GM19239 (cell line): ENCODE results near the gene RORB.
"Not testable (repeated sequence)": the region's sequence is repeated elsewhere in the genome, so short reads cannot be mapped to it uniquely, and the experiment has no call there.

ENCODE experiments used
- DNase-seq: peaks from one replicate; pipeline ENCODE4 v3.0.0; 2011; ENCODE audit warnings: low spot score; ENCODE audit not compliant: insufficient read length
- FAIRE-seq: peaks from 2 replicates; lab custom pipeline; 2011; peaks lifted over from hg19 to GRCh38; lab: Jason Lieb, UNC

The RORB gene

DNA sequence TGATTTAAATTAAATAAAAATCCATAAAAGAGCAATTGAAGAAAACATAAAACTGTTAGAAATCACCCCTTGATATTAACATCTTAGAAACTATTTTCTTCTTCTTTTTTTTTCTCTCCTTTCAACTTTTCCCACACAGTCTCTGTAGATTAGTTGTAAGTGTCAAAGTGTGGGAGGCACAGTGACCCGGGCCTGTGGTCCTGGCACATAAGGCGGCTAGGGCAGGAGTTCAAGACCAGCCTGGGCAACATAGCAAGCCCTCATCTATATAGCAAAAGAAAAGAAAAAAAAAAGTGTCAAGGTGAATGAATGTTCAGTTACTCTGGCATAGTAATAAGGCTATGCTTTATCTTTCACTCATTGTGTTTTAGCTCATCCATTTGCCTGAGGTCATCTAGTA is 14.2 kb downstream of the RORB start:
- DNase-seq (no peak), FAIRE-seq (no peak)

DNA sequence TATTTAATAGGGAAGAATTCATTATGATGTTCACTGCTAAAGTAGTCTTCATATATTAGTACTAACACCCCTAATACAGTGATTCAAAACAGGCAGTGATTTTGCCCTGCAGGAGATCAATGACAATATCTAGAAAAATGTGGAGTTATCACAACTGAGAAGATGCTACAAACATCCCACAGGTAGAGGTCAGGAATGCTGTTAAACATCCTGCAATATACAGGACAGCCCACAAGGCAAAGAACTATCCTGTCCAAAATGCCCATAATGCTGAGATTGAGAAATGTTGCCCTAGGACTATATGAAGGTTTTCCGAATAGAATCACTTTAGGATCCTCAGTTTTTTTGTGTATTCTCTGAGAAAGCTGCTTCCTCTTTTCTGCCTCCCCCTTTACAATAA is 15.3 kb downstream of the RORB start:
- FAIRE-seq (no peak), DNase-seq (no peak)

DNA sequence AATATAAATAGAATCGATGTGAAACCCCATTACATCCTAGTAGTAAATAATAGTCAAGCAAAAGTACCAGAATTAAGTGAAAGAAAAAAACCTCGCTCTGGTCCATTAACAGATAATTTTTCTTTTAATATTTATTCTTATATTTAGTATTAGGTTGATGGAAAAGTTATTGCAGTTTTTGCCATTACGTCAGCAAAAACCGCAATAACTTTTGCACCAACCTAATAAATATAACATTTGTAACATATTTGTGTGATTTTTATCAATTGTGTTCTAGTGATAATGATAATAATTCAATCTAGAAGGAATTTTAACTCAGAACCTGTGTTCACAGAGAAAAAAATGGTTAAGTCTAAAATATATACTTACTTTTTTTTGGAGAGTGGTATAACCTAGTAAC is 16.1 kb downstream of the RORB start:
- FAIRE-seq (no peak), DNase-seq (no peak)

DNA sequence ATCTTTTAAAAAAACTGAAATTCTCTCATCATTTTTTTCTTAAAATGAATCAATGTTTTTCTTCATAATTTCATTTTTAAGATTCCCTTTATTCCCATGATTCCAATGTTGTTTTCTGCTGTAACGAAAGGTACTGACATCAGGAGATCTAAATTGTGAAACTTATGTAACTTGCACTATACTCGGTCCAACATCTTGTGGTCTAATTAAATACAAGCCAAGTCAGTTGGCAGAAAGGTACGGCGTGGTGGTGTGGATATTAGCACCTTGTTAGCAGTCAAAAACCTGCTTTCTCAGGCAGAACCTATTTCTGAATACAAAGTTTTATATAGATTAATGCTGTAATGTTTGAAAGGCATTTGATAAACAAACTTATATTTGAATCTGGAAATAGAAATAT is 20.1 kb downstream of the RORB start:
- FAIRE-seq, result no peak
- DNase-seq, result no peak

DNA sequence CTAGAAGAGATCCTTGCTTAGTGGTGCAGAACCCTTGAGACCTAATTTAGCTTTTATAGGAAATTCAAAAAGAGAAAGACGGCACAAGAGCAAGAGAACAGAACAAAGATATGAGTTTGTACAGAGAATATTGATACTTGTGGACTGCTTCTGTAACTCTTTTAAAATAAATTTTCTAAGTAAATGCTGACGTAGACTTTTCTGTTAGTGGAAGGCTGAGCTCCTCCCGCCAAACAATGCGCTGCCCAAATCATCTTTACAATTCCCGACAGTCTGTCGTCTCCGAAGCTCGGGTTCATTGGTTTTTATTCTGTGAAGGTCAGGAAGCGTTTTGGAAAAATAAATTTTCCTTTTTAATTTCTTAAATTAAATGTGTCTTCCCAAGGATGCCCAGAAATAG is 22.3 kb downstream of the RORB start:
- FAIRE-seq (no peak), DNase-seq (no peak)

DNA sequence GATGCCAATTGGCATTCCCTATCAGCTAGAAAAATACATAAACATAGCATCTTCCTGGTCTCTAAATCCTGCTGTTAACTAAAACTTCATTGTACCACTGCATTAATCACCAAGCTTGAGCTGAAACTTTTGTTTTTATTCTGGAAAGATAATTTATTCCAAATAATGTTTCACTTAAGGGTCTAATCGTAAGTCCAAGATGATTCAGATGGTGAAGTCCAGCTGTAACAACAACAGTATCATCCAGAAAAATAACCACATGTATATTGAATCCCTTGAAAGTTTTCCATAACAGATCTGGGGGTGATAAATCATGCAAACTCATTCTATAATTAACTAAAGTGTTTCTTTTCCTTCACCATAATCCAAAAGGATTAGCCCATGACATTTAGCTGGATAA is 23.9 kb downstream of the RORB start:
- DNase-seq (no peak), FAIRE-seq (no peak)

DNA sequence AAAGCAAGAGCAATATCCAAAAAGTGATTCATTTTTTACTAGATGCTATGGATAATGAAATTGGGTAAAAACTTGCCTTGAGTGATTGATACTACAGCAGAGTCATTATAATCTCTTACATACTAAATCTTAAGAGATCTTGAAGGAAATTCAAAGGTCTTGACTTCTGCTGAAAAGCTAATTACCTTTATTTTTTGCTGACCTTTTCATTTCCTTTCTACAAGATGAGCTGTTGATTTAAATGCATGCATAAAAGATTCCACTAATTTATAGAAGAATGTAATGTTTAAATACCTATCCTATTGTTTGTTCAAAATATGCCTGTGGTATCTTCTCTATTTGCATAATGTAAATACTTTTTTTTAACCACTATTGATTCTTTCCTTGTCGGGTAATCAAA is 27.2 kb downstream of the RORB start:
- FAIRE-seq, result no peak

DNA sequence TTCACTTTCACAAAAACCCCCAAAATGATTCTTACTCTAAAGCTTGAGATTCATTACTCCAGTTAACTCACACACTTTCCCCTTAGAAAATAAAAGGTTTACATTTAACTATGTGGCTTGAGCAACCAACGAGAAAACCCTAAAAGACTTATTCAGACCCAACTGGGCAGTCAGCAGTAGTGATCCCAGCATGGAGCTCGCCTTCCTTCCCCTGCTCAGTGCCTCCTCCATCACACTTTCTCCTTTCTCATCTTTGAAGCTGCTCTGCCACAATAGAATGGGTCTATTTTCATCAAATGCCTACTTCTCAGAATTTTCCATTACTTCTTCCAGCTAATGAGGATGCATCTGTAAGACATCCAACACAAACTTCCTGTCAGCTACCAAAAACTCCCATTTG is 29.1 kb downstream of the RORB start:
- no peak for DNase-seq
- FAIRE-seq, result no peak

More for the DNA sequence above, 27.2 kb downstream of the RORB start:
- no peak for DNase-seq

DNA sequence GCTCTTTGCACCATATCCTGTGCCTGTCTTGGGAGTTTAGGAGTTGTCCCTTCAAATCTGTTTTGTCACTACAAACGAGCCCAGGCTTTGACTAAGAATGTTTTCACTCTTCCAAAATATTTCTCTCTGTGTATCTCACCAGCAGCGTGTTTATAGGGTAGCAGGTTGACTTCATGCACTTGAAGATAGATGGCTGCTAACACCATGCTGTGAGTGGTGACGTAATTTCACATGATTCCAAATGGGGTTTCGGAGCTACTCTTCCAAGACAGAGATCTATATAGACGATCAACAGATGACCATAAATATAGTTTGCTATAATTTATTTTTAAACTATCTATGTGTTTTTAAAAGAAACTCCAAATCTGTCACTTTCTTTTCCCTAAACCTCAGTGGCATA is 30.6 kb downstream of the RORB start:
- no peak for FAIRE-seq

DNA sequence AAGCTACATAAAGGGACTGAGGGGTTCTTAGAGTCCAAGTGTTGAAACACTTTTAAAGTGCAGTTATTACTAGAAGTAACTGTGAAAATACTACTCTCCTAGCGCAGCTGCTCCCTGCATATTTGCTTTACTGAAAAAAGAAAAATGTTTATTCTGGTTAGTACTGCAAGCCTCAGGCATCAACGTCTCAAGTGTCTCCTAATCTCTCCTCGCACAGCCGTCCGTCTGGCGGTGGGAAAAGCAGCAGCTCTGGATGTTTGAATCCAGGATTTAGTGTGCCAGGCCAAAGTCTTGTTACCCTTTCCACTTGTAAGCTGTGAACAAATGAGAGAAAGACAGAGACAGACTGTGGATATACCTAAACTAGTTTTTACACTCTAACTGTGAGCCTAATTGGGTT is 31.1 kb downstream of the RORB start:
- DNase-seq (no peak), FAIRE-seq (no peak)

More for the DNA sequence above, 30.6 kb downstream of the RORB start:
- DNase-seq, result no peak

DNA sequence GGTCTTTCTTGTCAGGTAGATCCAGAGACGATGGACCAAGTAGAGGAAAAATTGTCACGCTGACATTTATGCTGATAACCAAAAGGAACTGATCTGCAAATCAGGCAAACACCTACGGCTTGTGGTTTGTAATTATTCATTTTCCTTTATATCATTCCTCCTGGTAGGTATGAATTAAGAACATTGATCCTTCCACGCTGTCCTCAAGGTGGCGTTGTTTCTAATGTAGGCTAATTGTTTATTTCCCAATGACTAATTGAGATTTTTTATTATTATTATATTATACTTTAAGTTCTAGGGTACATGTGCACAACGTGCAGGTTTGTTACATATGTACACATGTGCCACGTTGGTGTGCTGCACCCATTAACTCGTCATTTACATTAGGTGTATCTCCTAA is 33.3 kb downstream of the RORB start:
- FAIRE-seq, DNase-seq: not testable (repeated sequence)

DNA sequence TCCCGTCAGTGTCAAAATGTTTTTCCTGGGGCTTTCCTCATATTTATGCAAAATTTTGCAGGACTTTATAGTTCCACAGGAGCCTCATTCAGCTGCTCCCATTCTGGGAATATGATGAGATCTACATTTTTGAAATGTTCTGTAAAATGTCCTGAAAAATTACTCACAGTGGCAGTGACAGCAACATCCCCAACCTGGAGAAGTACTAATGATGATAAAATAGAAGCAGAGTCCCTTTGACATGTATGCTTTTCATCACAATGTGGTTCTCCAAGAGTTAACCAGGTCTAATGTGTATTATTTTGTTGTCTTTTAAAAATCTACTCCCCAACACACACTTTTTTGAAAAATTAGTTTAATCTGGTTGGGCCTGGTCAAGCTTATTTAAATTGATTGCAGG is 36.1 kb downstream of the RORB start:
- FAIRE-seq, result no peak
- DNase-seq, result no peak

DNA sequence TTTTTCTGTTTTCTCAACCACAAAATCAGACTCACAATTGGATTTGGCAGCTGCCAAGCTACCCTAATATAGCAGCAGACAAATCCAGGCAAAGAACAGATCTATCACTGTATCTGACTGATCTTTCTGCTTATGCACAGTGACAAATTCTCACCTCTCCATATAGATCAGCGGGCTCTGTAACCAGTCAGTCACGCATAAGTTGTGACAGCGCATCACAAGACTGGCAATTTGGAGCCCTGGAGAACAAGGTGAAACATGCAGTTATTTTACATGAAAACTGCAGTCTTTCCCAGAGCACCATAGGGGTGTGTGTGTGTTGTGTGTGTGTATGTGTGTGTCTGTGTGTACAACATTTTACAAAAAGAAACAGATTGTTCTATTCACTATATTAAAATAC is 37.7 kb downstream of the RORB start:
- no peak for DNase-seq
- no peak for FAIRE-seq

DNA sequence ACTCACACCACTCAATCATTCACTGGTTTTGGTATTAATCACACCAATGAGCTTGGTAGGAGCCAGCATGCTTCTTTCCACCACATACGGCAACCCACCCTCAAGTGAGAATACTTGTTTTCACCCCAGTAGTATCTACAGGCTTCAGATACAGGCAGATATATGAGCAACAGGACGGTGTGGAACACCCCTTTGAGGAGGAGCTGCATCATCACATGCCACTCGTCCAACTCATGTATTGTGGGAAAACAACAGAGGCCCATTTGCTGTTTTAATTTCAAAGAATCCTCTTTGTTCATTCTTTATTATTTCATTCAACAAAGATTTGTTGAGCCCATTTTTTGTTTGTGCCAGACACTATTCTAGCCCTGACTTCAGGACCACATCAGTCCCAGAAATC is 46.0 kb downstream of the RORB start:
- no peak for FAIRE-seq
- DNase-seq, result no peak

DNA sequence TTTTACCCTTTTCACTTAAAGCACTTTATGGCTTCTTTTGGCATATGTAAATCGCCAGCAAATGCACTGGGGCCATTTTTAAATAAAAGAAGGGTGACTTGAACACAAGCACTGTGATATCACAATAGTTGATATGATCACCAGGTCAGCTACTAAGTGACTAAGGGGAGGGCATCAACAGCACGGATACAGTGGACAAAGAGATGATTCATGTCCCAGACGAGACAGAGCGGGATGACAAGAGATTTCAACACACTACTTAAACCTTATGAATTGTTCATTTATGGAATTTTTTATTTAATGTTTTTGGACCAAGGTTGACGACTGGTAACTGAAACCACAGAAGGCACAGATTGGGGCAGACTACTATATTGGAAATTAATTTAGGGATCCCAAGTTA is 54.1 kb downstream of the RORB start:
- DNase-seq (no peak), FAIRE-seq (no peak)

DNA sequence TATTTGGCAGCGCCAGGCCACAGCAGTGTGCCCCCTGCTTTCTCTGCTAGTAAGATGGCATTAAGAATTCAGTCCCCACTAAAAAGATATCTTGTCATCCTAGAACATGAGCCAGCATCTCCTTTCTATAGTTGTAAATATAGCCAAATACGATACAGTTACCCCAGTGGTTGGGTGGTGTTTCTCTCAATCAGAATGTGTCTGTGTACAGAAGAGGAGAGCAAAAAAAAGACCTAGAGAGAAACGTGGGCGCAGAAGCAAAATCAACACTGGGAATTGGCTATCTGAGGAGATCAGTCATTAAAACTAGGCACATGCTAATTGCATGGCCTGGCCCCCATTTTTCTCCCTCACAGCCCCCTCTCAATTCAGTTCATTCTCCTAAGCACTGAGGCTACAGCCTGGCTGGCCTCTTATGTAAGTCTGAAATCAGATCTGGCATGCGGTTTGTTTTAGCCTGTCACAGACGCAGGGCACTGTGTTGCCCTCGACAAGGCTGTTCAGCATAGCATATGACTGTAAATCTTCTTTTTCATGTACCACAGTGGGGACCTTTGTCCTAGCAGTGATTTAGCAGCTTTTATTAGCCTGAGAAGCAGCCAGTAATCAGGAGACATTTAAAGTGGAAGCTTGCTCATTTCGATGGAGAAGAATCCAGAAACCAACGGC is 57.8 kb downstream of the RORB start:
- no peak for DNase-seq
- no peak for FAIRE-seq

DNA sequence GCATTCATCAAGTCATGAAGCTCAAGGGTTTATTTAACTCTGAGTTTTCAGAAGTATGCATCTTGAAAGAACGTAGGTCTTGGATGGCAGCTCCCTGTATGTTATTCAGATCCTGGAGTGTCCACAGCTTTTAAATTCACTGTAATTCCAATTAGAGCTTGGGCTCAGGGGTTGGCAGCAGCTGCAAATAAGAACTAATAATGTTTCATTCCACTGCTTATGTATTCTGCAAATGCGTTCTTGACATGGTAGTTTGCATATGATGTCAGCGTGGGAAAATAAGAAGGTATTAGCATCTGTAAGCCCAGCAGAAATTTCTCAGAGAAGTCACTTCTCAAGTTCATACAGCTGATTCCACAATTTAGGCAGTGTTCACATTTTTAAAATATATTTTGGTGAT is 58.4 kb downstream of the RORB start:
- DNase-seq, result no peak
- FAIRE-seq, result no peak

DNA sequence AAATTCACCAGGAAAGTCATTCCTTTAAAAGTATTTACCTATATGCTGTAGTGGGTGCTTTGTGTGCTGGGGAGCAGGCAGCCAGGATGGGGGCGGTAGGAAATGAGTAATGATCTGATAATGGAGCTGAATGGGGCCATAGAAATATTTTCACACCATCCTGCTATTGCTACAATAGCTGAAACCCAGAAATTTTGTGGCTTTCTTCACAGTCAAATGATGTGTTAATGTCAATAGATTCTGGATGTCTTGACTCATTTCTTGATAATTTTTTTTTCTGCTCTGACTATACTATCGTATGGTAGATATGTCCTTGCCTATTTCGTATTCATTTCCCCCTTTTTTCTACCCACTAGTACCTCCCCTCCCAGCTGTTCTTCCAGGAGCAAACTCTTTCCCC is 59.5 kb downstream of the RORB start:
- DNase-seq (no peak), FAIRE-seq (no peak)

DNA sequence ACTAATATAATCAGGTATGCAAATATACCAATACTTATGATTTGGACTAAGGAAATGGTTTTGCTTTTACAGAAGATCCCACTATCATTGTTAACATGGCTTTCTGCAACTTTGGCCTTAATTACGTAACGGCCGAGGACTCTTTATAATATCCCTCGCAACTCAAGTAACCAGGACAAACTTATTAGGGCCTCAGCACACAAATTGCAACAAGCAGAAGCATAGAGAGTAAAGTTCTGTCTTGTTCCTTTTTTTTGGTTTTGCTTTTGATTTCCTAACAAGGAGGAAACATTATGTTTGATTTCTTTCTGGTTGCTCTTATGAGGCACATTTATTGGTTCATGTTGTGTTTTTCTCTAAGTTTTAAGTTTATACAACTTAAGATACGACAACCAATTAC is 60.4 kb downstream of the RORB start:
- DNase-seq (no peak), FAIRE-seq (no peak)

DNA sequence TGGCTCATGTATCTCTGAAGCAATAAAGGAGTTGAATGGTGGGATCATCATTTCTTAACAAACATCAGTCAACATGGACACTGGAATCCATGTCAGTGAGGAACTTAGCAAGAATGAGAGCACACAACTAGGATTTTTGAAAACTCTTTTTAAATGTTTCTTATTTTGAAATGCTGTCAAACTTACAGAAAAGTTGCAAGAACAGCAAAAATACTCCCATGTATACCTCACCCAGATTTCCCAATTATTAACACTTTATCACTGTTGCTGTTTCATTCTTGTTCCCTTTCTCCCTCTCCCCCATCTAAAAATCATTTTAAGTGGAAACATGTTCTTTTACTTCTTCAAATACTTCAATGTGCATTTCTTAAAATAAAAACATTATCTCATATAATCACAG is 65.5 kb downstream of the RORB start:
- FAIRE-seq, result no peak
- DNase-seq, result no peak

DNA sequence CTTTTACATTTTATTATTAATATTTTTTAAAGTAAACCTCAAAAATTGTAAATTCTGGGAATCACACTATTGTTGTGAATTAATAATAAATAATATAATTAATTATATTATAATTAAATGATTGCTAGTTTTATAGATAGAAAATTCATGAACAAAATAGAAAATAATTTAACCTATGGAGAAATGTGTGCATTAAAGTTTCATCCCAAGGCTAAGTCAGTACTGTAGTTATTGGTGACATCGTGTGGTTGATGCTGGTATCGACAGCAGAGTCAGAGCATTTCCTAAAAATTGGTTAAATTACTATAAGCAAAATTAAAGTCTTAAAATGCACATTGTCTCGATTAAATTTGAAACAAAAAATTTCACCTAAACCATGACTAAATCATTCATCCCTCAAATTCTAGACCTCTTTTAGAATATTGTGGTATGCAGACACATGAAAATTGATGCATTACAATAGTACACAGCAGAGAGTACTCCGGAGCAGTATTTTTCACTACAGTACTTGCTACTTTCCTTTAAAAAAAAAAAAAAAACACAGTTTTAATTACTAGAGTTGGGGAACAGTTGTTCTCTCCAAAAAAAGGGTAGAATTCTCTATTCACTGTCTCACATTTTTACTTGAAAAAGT is 73.9 kb downstream of the RORB start:
- DNase-seq (no peak), FAIRE-seq (peak; percentile 92)

DNA sequence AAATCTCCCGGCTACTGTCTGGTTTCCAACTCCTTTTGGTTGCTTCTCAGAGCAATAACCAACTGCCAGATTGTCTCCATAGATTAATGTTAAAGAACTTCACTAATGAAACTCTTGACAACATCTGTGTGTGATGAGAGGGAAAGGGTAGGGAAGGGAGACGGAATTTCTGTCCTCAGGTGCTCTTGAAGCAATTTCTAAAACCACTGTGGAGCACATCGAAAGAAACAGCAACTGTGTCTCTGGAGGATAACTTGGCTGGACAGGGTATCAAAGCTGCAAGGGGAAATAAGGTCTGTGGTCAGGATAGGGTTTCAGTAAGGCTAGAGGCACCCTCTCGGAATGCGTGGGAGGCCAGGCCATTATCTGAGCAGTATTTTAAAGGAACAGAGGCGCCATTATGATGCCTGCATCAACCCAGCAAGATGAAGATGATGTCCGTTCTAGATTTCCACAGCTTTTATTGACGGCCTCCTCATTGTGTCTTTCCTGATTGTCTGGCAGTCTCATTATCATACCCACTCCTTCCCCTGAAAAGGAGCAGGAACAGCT is 76.6 kb downstream of the RORB start:
- FAIRE-seq (no peak), DNase-seq (no peak)
